Gastroesophageal sphincter (tissue), 3 donors: ENCODE measurements around the gene TNFAIP3.

Source experiments
- CTCF ChIP-seq, 4 experiments: fragments of 200-600 bp in 2 of 4; fragments of 450-650 bp in 2 of 4; sonication (generic) in 1 of 4; IDR thresholded peaks; one replicate each; pipeline ENCODE4 v1.5.1; 2017 to 2019; ENCODE audit warnings: antibody characterized with exemption in 4 of 4, mild to moderate bottlenecking in 2 of 4, moderate library complexity in 2 of 4
- EP300 ChIP-seq: sonication (generic); formaldehyde crosslinking; IDR thresholded peaks from one replicate; pipeline ENCODE4 v1.6.1; 2017; ENCODE audit warnings: antibody characterized with exemption, mild to moderate bottlenecking
- POLR2A ChIP-seq, 2 donors: fragments of 450-650 bp; IDR thresholded peaks; one replicate each; pipeline ENCODE4 v1.6.1; 2017; ENCODE audit warnings: antibody characterized with exemption in 2 of 2, mild to moderate bottlenecking in 2 of 2, moderate library complexity in 1 of 2
- POLR2AphosphoS5 ChIP-seq: sonication (generic); formaldehyde crosslinking; IDR thresholded peaks from one replicate; pipeline ENCODE4 v1.6.1; 2017; ENCODE audit warnings: antibody characterized with exemption

- TF ChIP-seq CTCF (IDR thresholded peaks at IDR 0.05) (no peak), POLR2A (IDR thresholded peaks at IDR 0.05) (no peak), EP300 (no peak), POLR2AphosphoS5 (no peak)
Observed at GRCh38 chr6:137931849-137932465, 64.9 kb downstream of the TNFAIP3 start.
